ENCODE results near the gene AMPH.

GRCh38 chr7:38658921-38659320 lies 27.7 kb upstream of the AMPH start:
- TF ChIP-seq POLR2A (IDR thresholded peaks at IDR 0.05): no peak
- TF ChIP-seq CTCF (IDR thresholded peaks at IDR 0.05): no peak

Measured in gastroesophageal sphincter (tissue), 3 donors.